ENCODE data around the gene DUSP7.

DUSP7 gene

GRCh38 chr3:52053307-52054304, 2.8 kb downstream of the DUSP7 start:
- peaks cover 52% of the 10 kb centered on the region for H3K36me3 ChIP-seq
- no peak for DNase-seq
- peak; percentile 34; the same call in 1 of the 2 replicates for TF ChIP-seq CTCF (IDR thresholded peaks at IDR 0.05; ENCODE audit: low read depth, low read length)
- no peaks in the 10 kb centered on the region for H3K9me3 ChIP-seq
- H3K4me1 ChIP-seq: peaks cover 18% of the 10 kb centered on the region
- H3K27me3 ChIP-seq: no peaks in the 10 kb centered on the region
- peak overlapping the region; percentile 86 for H3K4me3 ChIP-seq (ENCODE audit: low read depth, low read length)

DNA sequence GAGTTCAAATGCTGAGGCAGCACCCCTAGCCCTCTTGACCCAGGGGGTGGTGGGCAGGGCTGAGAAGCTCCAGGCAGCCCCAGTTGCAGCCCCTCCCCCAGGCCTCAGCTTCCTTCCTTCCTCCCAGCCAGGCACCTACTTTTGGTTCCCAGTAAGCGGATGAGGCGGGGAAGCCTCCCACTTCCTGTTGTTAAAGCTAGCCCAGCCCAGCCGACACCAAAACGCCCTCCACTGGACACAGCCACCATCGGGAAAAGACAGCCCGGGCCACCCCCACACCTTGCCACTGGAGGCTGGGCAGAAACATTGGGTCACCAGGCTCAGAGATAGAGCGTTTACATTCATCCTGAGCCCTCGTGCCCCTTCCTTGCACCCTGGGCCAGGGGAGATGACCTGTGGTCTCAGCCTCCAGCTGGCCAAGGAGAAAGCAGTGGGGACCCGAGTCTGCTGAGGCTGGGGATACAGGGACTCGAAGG, 3.5 kb downstream of the DUSP7 start:
- no peaks in the 10 kb centered on the region for H3K27me3 ChIP-seq
- peak overlapping the region; percentile 86 for H3K4me3 ChIP-seq (ENCODE audit: low read depth, low read length)
- TF ChIP-seq CTCF (IDR thresholded peaks at IDR 0.05; ENCODE audit: low read depth, low read length): peak; percentile 38
- H3K36me3 ChIP-seq: peaks cover 52% of the 10 kb centered on the region
- DNase-seq: peak; percentile 62
- H3K4me1 ChIP-seq: peaks cover 20% of the 10 kb centered on the region
- H3K9me3 ChIP-seq: no peaks in the 10 kb centered on the region

DNA sequence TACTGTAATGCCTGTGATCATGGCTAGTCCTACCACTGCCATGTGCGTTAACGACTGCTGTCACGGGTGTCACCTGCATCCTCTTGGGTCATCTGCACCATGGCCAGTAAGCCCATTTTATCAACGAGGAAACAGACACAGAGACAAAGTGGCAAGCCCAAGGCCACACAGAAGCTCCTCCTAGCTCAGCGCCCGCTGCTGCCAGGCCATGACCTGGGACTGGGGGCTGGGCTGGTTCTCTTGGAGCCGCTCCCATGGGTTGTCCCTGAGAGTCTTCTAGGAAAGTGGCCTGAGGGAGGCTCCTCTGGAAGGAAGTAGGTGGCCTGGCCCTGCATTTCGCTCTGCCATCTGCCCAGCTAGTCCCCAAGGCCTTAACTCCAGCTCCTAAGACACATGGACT, 4.9 kb downstream of the DUSP7 start:
- Histone ChIP-seq H3K9me3 (no peaks in the 10 kb centered on the region), H3K4me1 (peaks cover 25% of the 10 kb centered on the region), H3K4me3 (ENCODE audit: low read depth, low read length) (no peak overlapping the region), H3K27me3 (no peaks in the 10 kb centered on the region), H3K36me3 (peaks cover 52% of the 10 kb centered on the region)
- no peak for TF ChIP-seq CTCF (IDR thresholded peaks at IDR 0.05; ENCODE audit: low read depth, low read length)
- DNase-seq: no peak

GRCh38 chr3:52050571-52050970, 5.8 kb downstream of the DUSP7 start:
- TF ChIP-seq CTCF (IDR thresholded peaks at IDR 0.05; ENCODE audit: low read depth, low read length): no peak
- H3K9me3 ChIP-seq: no peaks in the 10 kb centered on the region
- H3K4me1 ChIP-seq: peaks cover 31% of the 10 kb centered on the region
- peaks cover 52% of the 10 kb centered on the region for H3K36me3 ChIP-seq
- no peak for DNase-seq
- no peaks in the 10 kb centered on the region for H3K27me3 ChIP-seq
- H3K4me3 ChIP-seq (ENCODE audit: low read depth, low read length): no peak overlapping the region

GRCh38 chr3:52049503-52049902, 6.9 kb downstream of the DUSP7 start:
- H3K9me3 ChIP-seq: no peaks in the 10 kb centered on the region
- no peak for TF ChIP-seq CTCF (IDR thresholded peaks at IDR 0.05; ENCODE audit: low read depth, low read length)
- peaks cover 36% of the 10 kb centered on the region for H3K4me1 ChIP-seq
- H3K27me3 ChIP-seq: no peaks in the 10 kb centered on the region
- no peak for DNase-seq
- peaks cover 52% of the 10 kb centered on the region for H3K36me3 ChIP-seq
- H3K4me3 ChIP-seq (ENCODE audit: low read depth, low read length): no peak overlapping the region
